Neural cell (in vitro differentiated cells): Measurements from ENCODE around the gene AMIGO3. TPM values are rescaled to one million over a fixed set of nuclear protein-coding genes. Genes with fewer than 3 reads are reported as not detected.
A peak's percentile ranks its signal among the peaks of the same experiment; 100 is the strongest.

Source experiments
- H2AFZ ChIP-seq: fragments of 200-600, 300-800 bp; sonication (generic), shearing (Covaris generic); 2 replicates; pipeline ENCODE4 v1.6.0; 2014; ENCODE audit warnings: low read depth, mild to moderate bottlenecking, antibody characterized with exemption, low read length, moderate library complexity
- H3F3A ChIP-seq: fragments of 200-600 bp; shearing (Covaris generic); 2 replicates; pipeline ENCODE4 v1.6.1; 2016; ENCODE audit warnings: mild to moderate bottlenecking, moderate library complexity, mixed read lengths, antibody characterized with exemption, low read length; ENCODE audit not compliant: insufficient read depth, poor library complexity, severe bottlenecking
- H3K27ac ChIP-seq: fragments of 200-600, 300-800 bp; sonication (generic), shearing (Covaris generic); 2 replicates; pipeline ENCODE4 v1.5.1; 2014; ENCODE audit warnings: mild to moderate bottlenecking, low read length, moderate library complexity
- H3K27me3 ChIP-seq: fragments of 300-800, 200-600 bp; sonication (generic), shearing (Covaris generic); 2 replicates; pipeline ENCODE4 v1.6.0; 2014; ENCODE audit warnings: mild to moderate bottlenecking, low read depth, low read length, moderate library complexity; ENCODE audit not compliant: insufficient read depth
- H3K36me3 ChIP-seq: fragments of 300-800, 200-600 bp; sonication (generic), shearing (Covaris generic); 2 replicates; pipeline ENCODE4 v1.5.1; 2014; ENCODE audit warnings: mild to moderate bottlenecking, antibody characterized with exemption, low read length, moderate library complexity; ENCODE audit not compliant: insufficient read depth
- H3K4me2 ChIP-seq: fragments of 300-800, 200-600 bp; sonication (generic), shearing (Covaris generic); 2 replicates; pipeline ENCODE4 v1.6.0; 2014; ENCODE audit warnings: mild to moderate bottlenecking, low read length
- H3K4me3 ChIP-seq: fragments of 300-800, 200-600 bp; sonication (generic), shearing (Covaris generic); 2 replicates; pipeline ENCODE4 v1.5.1; 2014; ENCODE audit warnings: mild to moderate bottlenecking, low read length, moderate library complexity
- H3K79me2 ChIP-seq: fragments of 200-600 bp; shearing (Covaris generic); replicated peaks from 2 replicates; pipeline ENCODE4 v1.6.0; 2014; ENCODE audit warnings: mild to moderate bottlenecking, low read length, moderate library complexity; ENCODE audit not compliant: insufficient read depth
- H3K9ac ChIP-seq: fragments of 300-800, 200-600 bp; sonication (generic), shearing (Covaris generic); 2 replicates; pipeline ENCODE4 v1.6.1; 2016; ENCODE audit warnings: mild to moderate bottlenecking, low read length, mixed read lengths
- H3K9me2 ChIP-seq: fragments of 200-600 bp; shearing (Covaris generic); 2 replicates; pipeline ENCODE4 v1.6.1; 2016; ENCODE audit warnings: mild to moderate bottlenecking, low read length, mixed read lengths; ENCODE audit not compliant: insufficient read depth
- H3K9me3 ChIP-seq: fragments of 200-600, 300-800 bp; sonication (generic), shearing (Covaris generic); 2 replicates; pipeline ENCODE4 v1.6.1; 2016; ENCODE audit warnings: mild to moderate bottlenecking, mixed run types, low read length, moderate library complexity, mixed read lengths
- H4K20me1 ChIP-seq: fragments of 200-600 bp; shearing (Covaris generic); 2 replicates; pipeline ENCODE4 v1.6.1; 2016; ENCODE audit warnings: mild to moderate bottlenecking, mixed run types; ENCODE audit not compliant: insufficient read depth
- CTCF ChIP-seq: fragments of 450-650 bp; IDR thresholded peaks from 2 replicates; pipeline ENCODE4 v1.5.1; 2014; ENCODE audit warnings: antibody characterized with exemption, mild to moderate bottlenecking, moderate library complexity; ENCODE audit not compliant: poor library complexity, severe bottlenecking
- EP300 ChIP-seq: fragments of 450-650 bp; conservative IDR thresholded peaks from 2 replicates; pipeline ENCODE4 v1.6.1; 2014; ENCODE audit warnings: antibody characterized with exemption, mild to moderate bottlenecking, moderate library complexity; ENCODE audit not compliant: poor library complexity, severe bottlenecking
- EZH2 ChIP-seq: fragments of 200-600, 300-800 bp; shearing (Covaris generic), sonication (generic); IDR thresholded peaks from 2 replicates; pipeline ENCODE4 v1.6.1; 2014; ENCODE audit warnings: antibody characterized with exemption, low read length, borderline replicate concordance, mild to moderate bottlenecking; ENCODE audit not compliant: insufficient read depth, poor library complexity, severe bottlenecking
- MXI1 ChIP-seq: fragments of 450-650 bp; conservative IDR thresholded peaks from 2 replicates; pipeline ENCODE4 v1.6.1; 2014; ENCODE audit warnings: antibody characterized with exemption, mild to moderate bottlenecking; ENCODE audit not compliant: poor library complexity, severe bottlenecking
- POLR2AphosphoS5 ChIP-seq: IDR thresholded peaks from 2 replicates; pipeline ENCODE4 v1.6.1; 2012
- RAD21 ChIP-seq: fragments of 450-650 bp; conservative IDR thresholded peaks from 2 replicates; pipeline ENCODE4 v1.6.1; 2014; ENCODE audit warnings: antibody characterized with exemption, mild to moderate bottlenecking, moderate library complexity
- REST ChIP-seq: IDR thresholded peaks from 2 replicates; pipeline ENCODE4 v1.6.1; 2012; ENCODE audit warnings: borderline replicate concordance
- SMC3 ChIP-seq: fragments of 450-650 bp; conservative IDR thresholded peaks from 2 replicates; pipeline ENCODE4 v1.6.1; 2014; ENCODE audit warnings: antibody characterized with exemption, mild to moderate bottlenecking, moderate library complexity; ENCODE audit not compliant: poor library complexity
- TAF1 ChIP-seq: IDR thresholded peaks from 2 replicates; pipeline ENCODE4 v1.6.1; 2012; ENCODE audit warnings: low read depth
- polyA plus RNA-seq: library from polyadenylated mRNA; depleted of rRNA; stranded (reverse); fragments of >200 nt; gene quantifications from 2 replicates; pipeline ENCODE4 v1.2.3, GENCODE V29; 2014

AMIGO3 gene
- polyA plus RNA-seq, 1 donor from 2014 or later = 4.0 TPM

GRCh38 chr3:49673121-49673714 is 46.3 kb downstream of the AMIGO3 start:
- TF ChIP-seq MXI1 = no peak
- TF ChIP-seq SMC3 = no peak
- TF ChIP-seq TAF1 = no peak
- TF ChIP-seq RAD21 = no peak
- TF ChIP-seq REST = no peak
- TF ChIP-seq POLR2AphosphoS5 = no peak
- no peak for TF ChIP-seq CTCF
- no peak for TF ChIP-seq EP300
- TF ChIP-seq EZH2 = no peak
- Histone ChIP-seq H2AFZ (peak overlapping the region; percentile 88), H3K9me3 (no peaks in the 10 kb centered on the region), H3K79me2 (peaks cover 7% of the 10 kb centered on the region), H3K36me3 (no peaks in the 10 kb centered on the region), H3K9me2 (no peaks in the 10 kb centered on the region), H3F3A (no peaks in the 10 kb centered on the region), H4K20me1 (no peaks in the 10 kb centered on the region), H3K27me3 (no peaks in the 10 kb centered on the region), H3K4me3 (peak overlapping the region; percentile 100), H3K9ac (peak overlapping the region; percentile 88), H3K27ac (peak overlapping the region; percentile 90), H3K4me2 (peak overlapping the region; percentile 65)

GRCh38 chr3:49671291-49672288 is 47.9 kb downstream of the AMIGO3 start:
- Histone ChIP-seq H3K9me3 (no peaks in the 10 kb centered on the region), H3K9me2 (no peaks in the 10 kb centered on the region), H3K4me3 (no peak overlapping the region), H3K27ac (no peak overlapping the region), H3K27me3 (no peaks in the 10 kb centered on the region), H4K20me1 (no peaks in the 10 kb centered on the region), H3K4me2 (no peak overlapping the region), H3F3A (no peaks in the 10 kb centered on the region), H2AFZ (no peak overlapping the region), H3K9ac (no peak overlapping the region), H3K36me3 (no peaks in the 10 kb centered on the region), H3K79me2 (peaks cover 7% of the 10 kb centered on the region)
- peak; percentile 93 for TF ChIP-seq SMC3
- TF ChIP-seq CTCF = peak; percentile 85
- no peak for TF ChIP-seq POLR2AphosphoS5
- no peak for TF ChIP-seq EZH2
- peak; percentile 79 for TF ChIP-seq RAD21
